ENCODE results near the gene TMEM135.

- TF ChIP-seq CTCF (conservative IDR thresholded peaks at IDR 0.05; ENCODE audit: low read depth, low read length) (no peak), EZH2 (IDR thresholded peaks at IDR 0.05; ENCODE audit: borderline replicate concordance, low read depth, low read length, poor library complexity, severe bottlenecking) (no peak)
Observed at GRCh38 chr11:87156970-87157369, 119.2 kb downstream of the TMEM135 start.
